Astrocyte (in vitro differentiated cells and primary cell): ENCODE data around the gene CADM1. TPM values are rescaled to one million over a fixed set of nuclear protein-coding genes. Genes with fewer than 3 reads are reported as not detected.

Source experiments
- DNase-seq: peaks from one replicate; pipeline ENCODE4 v3.0.0-alpha.2; 2010; ENCODE audit warnings: low read depth
- FAIRE-seq: peaks from 2 replicates; lab custom pipeline; 2011; peaks lifted over from hg19 to GRCh38; lab: Jason Lieb, UNC
- H2AFZ ChIP-seq: 2 replicates; pipeline ENCODE4 v1.6.0; 2012; ENCODE audit warnings: low read depth, low read length, inconsistent platforms
- H3K27ac ChIP-seq: 2 replicates; pipeline ENCODE4 v1.5.1; 2011; ENCODE audit warnings: low read depth, low read length, inconsistent platforms
- H3K27me3 ChIP-seq: 2 replicates; pipeline ENCODE4 v1.6.0; 2011; ENCODE audit warnings: low read length, inconsistent platforms; ENCODE audit not compliant: insufficient read depth
- H3K36me3 ChIP-seq: 2 replicates; pipeline ENCODE4 v1.5.1; 2011; ENCODE audit warnings: low read length, inconsistent platforms; ENCODE audit not compliant: insufficient read depth
- H3K4me1 ChIP-seq: 2 replicates; pipeline ENCODE4 v1.5.1; 2011; ENCODE audit warnings: low read length, inconsistent platforms; ENCODE audit not compliant: insufficient read depth
- H3K4me2 ChIP-seq: 2 replicates; pipeline ENCODE4 v1.6.0; 2012; ENCODE audit warnings: low read length, inconsistent platforms
- H3K4me3 ChIP-seq: 2 replicates; pipeline ENCODE4 v1.5.1; 2011; ENCODE audit warnings: low read depth, mild to moderate bottlenecking, low read length, inconsistent platforms; ENCODE audit not compliant: insufficient read depth
- H3K79me2 ChIP-seq: 2 replicates; pipeline ENCODE4 v1.6.0; 2012; ENCODE audit warnings: mild to moderate bottlenecking, low read length, inconsistent platforms; ENCODE audit not compliant: insufficient read depth
- H3K9ac ChIP-seq: 2 replicates; pipeline ENCODE4 v1.6.0; 2012; ENCODE audit warnings: mild to moderate bottlenecking, low read length, inconsistent platforms
- H3K9me3 ChIP-seq: 2 replicates; pipeline ENCODE4 v1.5.1; 2012; ENCODE audit warnings: low read depth, mild to moderate bottlenecking, low read length, inconsistent platforms; ENCODE audit not compliant: insufficient read depth
- H4K20me1 ChIP-seq: 2 replicates; pipeline ENCODE4 v1.6.0; 2012; ENCODE audit warnings: low read length, inconsistent platforms; ENCODE audit not compliant: insufficient read depth
- H3K27ac Mint-ChIP-seq: one replicate; pipeline ENCODE4 v1.8.0; 2021; ENCODE audit warnings: mild to moderate bottlenecking, mixed read lengths; ENCODE audit not compliant: unreplicated experiment
- H3K27me3 Mint-ChIP-seq: one replicate; pipeline ENCODE4 v1.8.0; 2021; ENCODE audit warnings: low read depth, mixed read lengths; ENCODE audit not compliant: unreplicated experiment
- H3K36me3 Mint-ChIP-seq: one replicate; pipeline ENCODE4 v1.8.0; 2021; ENCODE audit warnings: low read depth, mixed read lengths; ENCODE audit not compliant: unreplicated experiment
- H3K4me1 Mint-ChIP-seq: one replicate; pipeline ENCODE4 v1.8.0; 2021; ENCODE audit warnings: low read depth, mixed read lengths; ENCODE audit not compliant: unreplicated experiment
- H3K4me3 Mint-ChIP-seq: one replicate; pipeline ENCODE4 v1.8.0; 2021; ENCODE audit warnings: mild to moderate bottlenecking, moderate library complexity, mixed read lengths; ENCODE audit not compliant: unreplicated experiment
- H3K9me3 Mint-ChIP-seq: one replicate; pipeline ENCODE4 v1.8.0; 2021; ENCODE audit warnings: mild to moderate bottlenecking, mixed read lengths; ENCODE audit not compliant: unreplicated experiment
- EZH2 ChIP-seq: IDR thresholded peaks from 2 replicates; pipeline ENCODE4 v1.6.1; 2012; ENCODE audit warnings: mild to moderate bottlenecking, low read length, inconsistent platforms; ENCODE audit not compliant: insufficient read depth
- total RNA-seq: library from RNA; stranded (reverse); gene quantifications from 2 replicates; pipeline ENCODE4 v1.2.1, GENCODE V29; 2021
- TF ChIP-seq, protein P1 (sequence below): IDR thresholded peaks from 2 replicates; pipeline ENCODE4 v1.5.1; 2011; ENCODE audit warnings: low read depth, mild to moderate bottlenecking, inconsistent platforms, low read length, moderate library complexity; ENCODE audit not compliant: insufficient read depth

Gene CADM1
- total RNA-seq, 1 donor from 2014 or later = 414 TPM

DNA sequence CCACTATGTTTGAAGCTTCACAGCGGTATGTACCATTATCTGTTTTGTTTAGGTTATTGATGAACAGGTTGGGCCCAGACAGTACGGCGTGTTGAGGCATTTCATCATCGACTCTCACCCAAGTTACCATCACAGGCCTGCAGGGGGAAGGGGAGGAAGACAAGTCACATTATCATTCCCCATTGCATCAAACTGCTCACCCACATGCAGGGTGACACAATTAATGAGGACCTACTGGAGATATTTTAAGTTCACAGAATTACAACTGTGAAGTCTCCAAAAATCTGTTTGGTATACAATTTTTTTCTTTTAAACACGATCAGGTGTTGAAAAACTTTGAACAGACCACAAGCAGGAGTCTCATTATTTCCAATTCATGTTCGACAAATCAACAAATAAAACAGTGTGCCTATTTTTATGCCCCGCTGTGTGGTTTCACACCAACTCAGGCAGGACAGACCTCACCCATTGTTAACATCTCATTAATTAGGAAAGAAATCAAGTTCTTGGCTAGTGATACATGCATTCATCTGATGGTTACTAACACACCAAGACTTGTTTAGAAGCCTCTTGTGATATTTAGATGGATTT, 289.5 kb downstream of the CADM1 start:
- Mint-ChIP-seq H3K27me3 (no peaks in the 10 kb centered on the region), H3K27ac (no peak overlapping the region)

DNA sequence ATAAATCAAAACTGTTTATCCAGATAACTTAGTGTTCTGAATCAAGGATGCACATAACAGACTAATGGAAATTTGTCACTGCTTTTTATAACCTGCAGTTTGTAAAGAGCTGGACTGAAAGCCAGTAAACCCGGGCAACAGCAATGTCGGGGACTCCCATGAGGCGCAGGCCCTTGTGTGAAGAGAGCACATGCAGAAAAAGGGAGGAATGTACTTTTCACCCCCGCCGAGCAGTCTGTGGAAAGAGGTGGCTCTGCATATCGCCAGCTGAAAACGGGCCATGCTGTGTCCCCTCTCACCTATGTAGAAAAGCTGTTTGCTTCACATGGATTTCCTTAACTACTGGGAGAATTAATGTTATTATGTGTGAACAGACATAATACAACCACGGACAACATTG, 291.2 kb downstream of the CADM1 start:
- Histone ChIP-seq H3K9ac (no peak overlapping the region), H3K27ac (no peak overlapping the region)
- TF ChIP-seq, protein P1, sequence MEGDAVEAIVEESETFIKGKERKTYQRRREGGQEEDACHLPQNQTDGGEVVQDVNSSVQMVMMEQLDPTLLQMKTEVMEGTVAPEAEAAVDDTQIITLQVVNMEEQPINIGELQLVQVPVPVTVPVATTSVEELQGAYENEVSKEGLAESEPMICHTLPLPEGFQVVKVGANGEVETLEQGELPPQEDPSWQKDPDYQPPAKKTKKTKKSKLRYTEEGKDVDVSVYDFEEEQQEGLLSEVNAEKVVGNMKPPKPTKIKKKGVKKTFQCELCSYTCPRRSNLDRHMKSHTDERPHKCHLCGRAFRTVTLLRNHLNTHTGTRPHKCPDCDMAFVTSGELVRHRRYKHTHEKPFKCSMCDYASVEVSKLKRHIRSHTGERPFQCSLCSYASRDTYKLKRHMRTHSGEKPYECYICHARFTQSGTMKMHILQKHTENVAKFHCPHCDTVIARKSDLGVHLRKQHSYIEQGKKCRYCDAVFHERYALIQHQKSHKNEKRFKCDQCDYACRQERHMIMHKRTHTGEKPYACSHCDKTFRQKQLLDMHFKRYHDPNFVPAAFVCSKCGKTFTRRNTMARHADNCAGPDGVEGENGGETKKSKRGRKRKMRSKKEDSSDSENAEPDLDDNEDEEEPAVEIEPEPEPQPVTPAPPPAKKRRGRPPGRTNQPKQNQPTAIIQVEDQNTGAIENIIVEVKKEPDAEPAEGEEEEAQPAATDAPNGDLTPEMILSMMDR = no peak
- TF ChIP-seq EZH2 = no peak

More for the DNA sequence above, 289.5 kb downstream of the CADM1 start:
- H3K9ac ChIP-seq = no peak overlapping the region
- H3K36me3 ChIP-seq = no peaks in the 10 kb centered on the region
- H3K9me3 ChIP-seq = no peaks in the 10 kb centered on the region
- FAIRE-seq (no peak), DNase-seq (no peak)
- H3K27me3 ChIP-seq = no peaks in the 10 kb centered on the region
- H3K79me2 ChIP-seq = no peaks in the 10 kb centered on the region
- no peaks in the 10 kb centered on the region for H3K4me1 ChIP-seq
- TF ChIP-seq, protein P1 = no peak
- no peak for TF ChIP-seq EZH2
- H3K27ac ChIP-seq = no peak overlapping the region
- H3K9me3 Mint-ChIP-seq = no peaks in the 10 kb centered on the region
- H3K4me3 Mint-ChIP-seq = no peak overlapping the region
- peaks cover 17% of the 10 kb centered on the region for H3K4me1 Mint-ChIP-seq
- H3K36me3 Mint-ChIP-seq = peaks cover 52% of the 10 kb centered on the region
- no peak overlapping the region for H2AFZ ChIP-seq
- no peaks in the 10 kb centered on the region for H4K20me1 ChIP-seq
- H3K4me3 ChIP-seq = no peak overlapping the region
- no peak overlapping the region for H3K4me2 ChIP-seq

DNA sequence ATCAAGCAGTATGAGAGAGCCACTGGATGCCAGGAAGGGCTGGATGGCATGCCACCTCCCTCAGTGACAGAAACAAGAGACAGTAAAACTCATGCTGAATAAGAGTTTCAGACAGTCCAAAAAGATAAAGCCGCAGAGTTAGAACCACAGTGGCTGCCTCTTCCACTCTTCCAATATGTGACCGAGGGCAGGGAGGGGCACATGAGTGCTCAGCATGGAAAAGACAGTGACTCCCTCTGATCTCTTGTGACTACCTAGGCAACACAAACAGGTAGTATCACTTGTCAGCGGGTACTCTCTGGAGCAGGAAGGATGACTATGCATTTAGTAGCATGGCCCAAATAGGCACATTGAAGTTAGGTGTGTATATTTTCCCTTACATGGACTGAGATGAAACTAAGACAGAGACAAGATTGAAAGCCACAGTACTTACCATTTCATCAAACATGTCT, 295.4 kb downstream of the CADM1 start:
- FAIRE-seq = no peak
- TF ChIP-seq EZH2 = no peak
- TF ChIP-seq, protein P1 = no peak
- peak overlapping the region; percentile 6 for H3K27ac Mint-ChIP-seq
- Histone ChIP-seq H3K4me1 (no peaks in the 10 kb centered on the region), H3K9me3 (no peaks in the 10 kb centered on the region), H3K79me2 (no peaks in the 10 kb centered on the region), H4K20me1 (no peaks in the 10 kb centered on the region), H3K36me3 (no peaks in the 10 kb centered on the region), H3K4me3 (no peak overlapping the region), H3K4me2 (no peak overlapping the region), H3K27ac (no peak overlapping the region), H3K9ac (no peak overlapping the region), H2AFZ (no peak overlapping the region), H3K27me3 (no peaks in the 10 kb centered on the region)
- no peak overlapping the region for H3K4me3 Mint-ChIP-seq
- H3K4me1 Mint-ChIP-seq = no peaks in the 10 kb centered on the region
- no peaks in the 10 kb centered on the region for H3K9me3 Mint-ChIP-seq
- H3K36me3 Mint-ChIP-seq = peaks cover 38% of the 10 kb centered on the region
- no peaks in the 10 kb centered on the region for H3K27me3 Mint-ChIP-seq
- no peak for DNase-seq

More for the DNA sequence above, 291.2 kb downstream of the CADM1 start:
- Mint-ChIP-seq H3K27ac (no peak overlapping the region), H3K9me3 (no peaks in the 10 kb centered on the region), H3K27me3 (no peaks in the 10 kb centered on the region), H3K4me1 (peaks cover 16% of the 10 kb centered on the region), H3K4me3 (no peak overlapping the region), H3K36me3 (peaks cover 54% of the 10 kb centered on the region)
- Histone ChIP-seq H3K36me3 (no peaks in the 10 kb centered on the region), H3K4me3 (no peak overlapping the region), H3K79me2 (no peaks in the 10 kb centered on the region), H3K27me3 (no peaks in the 10 kb centered on the region), H4K20me1 (no peaks in the 10 kb centered on the region), H3K4me1 (no peaks in the 10 kb centered on the region), H2AFZ (no peak overlapping the region), H3K4me2 (no peak overlapping the region), H3K9me3 (no peaks in the 10 kb centered on the region)
- DNase-seq (no peak), FAIRE-seq (no peak)
